H7 (cell line): ENCODE results near the gene INPP5A. TPM values are rescaled to one million over a fixed set of nuclear protein-coding genes. Genes with fewer than 3 reads are reported as not detected.
"Not testable (repeated sequence)": the region's sequence is repeated elsewhere in the genome, so short reads cannot be mapped to it uniquely, and the experiment has no call there.

Experiments
- DNase-seq: peaks from one replicate; pipeline ENCODE4 v3.0.0; 2012
- H3K27me3 ChIP-seq: 2 replicates; pipeline ENCODE4 v1.6.0; 2011; ENCODE audit warnings: mild to moderate bottlenecking, low read length; ENCODE audit not compliant: control insufficient read depth, insufficient read depth
- H3K36me3 ChIP-seq: replicated peaks from 2 replicates; pipeline ENCODE4 v1.5.1; 2011; ENCODE audit warnings: low read length; ENCODE audit not compliant: control insufficient read depth, insufficient read depth
- H3K4me3 ChIP-seq: 2 replicates; pipeline ENCODE4 v1.5.1; 2011; ENCODE audit warnings: low read depth, mild to moderate bottlenecking, control low read depth, low read length, moderate library complexity; ENCODE audit not compliant: insufficient read depth
- total RNA-seq: library from RNA; depleted of rRNA; stranded (reverse); fragments of >200 nt; shearing (Covaris generic); gene quantifications from 2 replicates; pipeline ENCODE4 v1.2.3, GENCODE V29; 2014

The INPP5A gene
- total RNA-seq, 1 experiment from 2014 or later, result 29.2 TPM

GRCh38 chr10:132498562-132499366 is 38.8 kb upstream of the INPP5A start:
- no peak for DNase-seq
- H3K27me3 ChIP-seq, result no peaks in the 10 kb centered on the region
- no peaks in the 10 kb centered on the region for H3K36me3 ChIP-seq
- no peak overlapping the region for H3K4me3 ChIP-seq

- H3K36me3 ChIP-seq, result no peaks in the 10 kb centered on the region
- H3K27me3 ChIP-seq, result no peaks in the 10 kb centered on the region
- no peak overlapping the region for H3K4me3 ChIP-seq
- DNase-seq, result no peak
Measured at GRCh38 chr10:132499367-132499685, 38.3 kb upstream of the INPP5A start.

- no peaks in the 10 kb centered on the region for H3K36me3 ChIP-seq
- no peak for DNase-seq
Measured at GRCh38 chr10:132500781-132501415, 36.7 kb upstream of the INPP5A start.

GRCh38 chr10:132502544-132503300 is 34.9 kb upstream of the INPP5A start:
- no peaks in the 10 kb centered on the region for H3K36me3 ChIP-seq
- H3K27me3 ChIP-seq, result no peaks in the 10 kb centered on the region
- no peak for DNase-seq
- H3K4me3 ChIP-seq, result no peak overlapping the region

More at GRCh38 chr10:132500781-132501415, 36.7 kb upstream of the INPP5A start:
- H3K4me3 ChIP-seq, result no peak overlapping the region
- no peaks in the 10 kb centered on the region for H3K27me3 ChIP-seq

GRCh38 chr10:132503581-132504421 is 33.8 kb upstream of the INPP5A start:
- no peak for DNase-seq
- no peaks in the 10 kb centered on the region for H3K36me3 ChIP-seq
- no peak overlapping the region for H3K4me3 ChIP-seq
- no peaks in the 10 kb centered on the region for H3K27me3 ChIP-seq

GRCh38 chr10:132504501-132505272 is 32.9 kb upstream of the INPP5A start:
- H3K4me3 ChIP-seq, result no peak overlapping the region
- DNase-seq, result no peak
- H3K27me3 ChIP-seq, result no peaks in the 10 kb centered on the region
- H3K36me3 ChIP-seq, result no peaks in the 10 kb centered on the region

- DNase-seq, H3K36me3 ChIP-seq, H3K4me3 ChIP-seq: not testable (repeated sequence)
Measured at GRCh38 chr10:132505546-132505945, 32.0 kb upstream of the INPP5A start.

GRCh38 chr10:132506711-132507408 is 30.7 kb upstream of the INPP5A start:
- Histone ChIP-seq H3K27me3 (no peaks in the 10 kb centered on the region), H3K36me3 (no peaks in the 10 kb centered on the region), H3K4me3 (no peak overlapping the region)
- DNase-seq, result peak; percentile 34

More at GRCh38 chr10:132505546-132505945, 32.0 kb upstream of the INPP5A start:
- H3K27me3 ChIP-seq, result not testable (repeated sequence)

- DNase-seq, result no peak
Measured at GRCh38 chr10:132507409-132507955, 30.1 kb upstream of the INPP5A start.

GRCh38 chr10:132507956-132508490 is 29.6 kb upstream of the INPP5A start:
- peak; percentile 31 for DNase-seq
- H3K4me3 ChIP-seq, result no peak overlapping the region
- H3K27me3 ChIP-seq, result no peaks in the 10 kb centered on the region
- H3K36me3 ChIP-seq, result no peaks in the 10 kb centered on the region

More at GRCh38 chr10:132507409-132507955, 30.1 kb upstream of the INPP5A start:
- Histone ChIP-seq H3K4me3 (no peak overlapping the region), H3K36me3 (no peaks in the 10 kb centered on the region), H3K27me3 (no peaks in the 10 kb centered on the region)

GRCh38 chr10:132508581-132509443 is 28.8 kb upstream of the INPP5A start:
- no peak overlapping the region for H3K4me3 ChIP-seq
- H3K27me3 ChIP-seq, result no peaks in the 10 kb centered on the region
- peak; percentile 52 for DNase-seq
- no peaks in the 10 kb centered on the region for H3K36me3 ChIP-seq

GRCh38 chr10:132509506-132510173 is 27.9 kb upstream of the INPP5A start:
- DNase-seq, result peak; percentile 52
- Histone ChIP-seq H3K36me3 (no peaks in the 10 kb centered on the region), H3K27me3 (no peaks in the 10 kb centered on the region), H3K4me3 (no peak overlapping the region)
